ENCODE results near the gene KIAA1217.
"Not testable (repeated sequence)": the region's sequence is repeated elsewhere in the genome, so short reads cannot be mapped to it uniquely, and the experiment has no call there.

Gene KIAA1217

GRCh38 chr10:24416248-24416647, 207.3 kb downstream of the KIAA1217 start:
- DNase-seq, result no peak

- no peak for DNase-seq
These were observed 208.1 kb downstream of the KIAA1217 start for GRCh38 chr10:24417053-24417452.

- DNase-seq, result no peak
These were observed 209.6 kb downstream of the KIAA1217 start for GRCh38 chr10:24418532-24418931.

GRCh38 chr10:24419066-24419465, 210.1 kb downstream of the KIAA1217 start:
- no peak for DNase-seq

GRCh38 chr10:24425151-24425550, 216.2 kb downstream of the KIAA1217 start:
- DNase-seq, result no peak

- DNase-seq, result no peak
These were observed 218.9 kb downstream of the KIAA1217 start for GRCh38 chr10:24427678-24428409.

DNA sequence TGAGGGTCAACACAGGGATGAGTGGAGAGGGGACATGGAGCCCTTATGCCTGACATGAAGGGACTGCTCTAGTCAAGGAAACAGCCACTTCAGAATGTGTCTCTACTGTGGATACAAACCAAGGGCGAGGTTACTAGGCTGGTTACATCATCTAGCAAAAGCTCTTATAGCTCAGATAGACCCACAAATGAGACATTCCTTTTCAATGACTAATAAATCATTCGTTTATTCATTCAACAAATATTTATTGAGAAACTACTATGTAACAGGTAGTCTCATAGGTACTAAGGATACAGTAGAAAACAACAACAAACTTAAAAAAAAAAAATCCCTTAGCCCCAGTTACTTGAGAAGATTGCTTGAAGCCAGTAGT, 219.5 kb downstream of the KIAA1217 start:
- no peak for DNase-seq

DNA sequence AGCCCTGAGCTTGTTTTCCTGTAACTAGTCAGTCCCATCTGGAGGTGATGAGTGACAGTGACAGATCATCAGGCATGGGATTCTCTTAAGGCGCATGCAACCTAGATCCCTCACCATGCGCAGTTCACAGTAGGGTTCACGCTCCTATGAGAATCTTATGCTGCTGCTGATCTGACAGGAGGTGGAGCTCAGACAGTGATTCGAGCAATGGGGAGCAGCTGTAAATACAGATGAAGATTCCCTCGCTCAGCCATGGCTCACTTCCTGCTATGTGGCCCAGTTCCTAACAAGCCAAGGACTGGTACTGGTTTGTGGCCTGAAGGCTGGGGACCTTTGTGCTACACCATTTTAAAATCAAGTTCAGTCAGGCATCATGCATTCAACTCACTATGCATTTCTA, 221.7 kb downstream of the KIAA1217 start:
- DNase-seq, result no peak

DNA sequence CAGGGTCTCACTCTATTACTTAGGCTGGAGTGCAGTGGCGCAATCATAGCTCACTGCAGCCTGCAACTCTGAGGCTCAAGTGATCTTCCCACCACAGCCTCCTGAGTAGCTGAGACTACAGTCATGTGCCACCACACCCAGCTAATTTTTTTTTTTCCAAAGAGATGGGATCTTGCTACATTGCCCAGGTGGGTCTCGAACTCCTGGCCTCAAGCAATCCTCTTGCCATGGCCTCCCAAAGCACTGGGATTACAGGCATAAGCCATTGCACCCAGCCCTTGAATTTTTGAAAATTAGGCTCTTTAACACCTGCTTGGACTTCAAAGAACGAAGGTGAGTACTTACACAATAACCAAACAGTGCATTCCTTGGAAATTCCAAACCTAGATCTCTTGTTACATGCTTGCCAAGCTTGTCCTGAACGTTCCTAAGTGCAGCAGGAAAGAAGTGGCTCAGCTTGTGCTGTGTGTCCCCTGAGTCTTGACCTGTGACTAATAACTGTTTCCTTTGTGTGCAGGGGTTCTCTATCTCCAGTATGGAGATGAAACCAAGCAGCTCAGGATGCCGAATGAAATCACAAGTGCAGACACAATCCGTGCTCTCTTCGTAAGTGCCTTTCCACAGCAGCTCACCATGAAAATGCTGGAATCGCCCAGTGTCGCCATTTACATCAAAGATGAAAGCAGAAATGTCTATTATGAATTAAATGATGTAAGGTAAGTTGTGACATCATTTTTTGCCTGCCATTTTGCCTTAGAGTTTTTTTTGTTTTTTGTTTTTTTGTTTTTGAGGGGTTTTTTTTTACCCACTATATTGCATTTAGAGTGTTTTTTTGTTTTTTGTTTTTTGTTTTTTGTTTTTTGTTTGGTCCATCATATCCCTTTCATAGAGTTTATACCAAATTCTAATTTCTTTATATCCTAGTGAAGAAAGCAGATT, 223.8 kb downstream of the KIAA1217 start:
- no peak for DNase-seq

GRCh38 chr10:24433705-24434104, 224.8 kb downstream of the KIAA1217 start:
- no peak for DNase-seq

GRCh38 chr10:24434961-24435360, 226.0 kb downstream of the KIAA1217 start:
- no peak for DNase-seq

GRCh38 chr10:24435374-24435773, 226.4 kb downstream of the KIAA1217 start:
- no peak for DNase-seq

DNA sequence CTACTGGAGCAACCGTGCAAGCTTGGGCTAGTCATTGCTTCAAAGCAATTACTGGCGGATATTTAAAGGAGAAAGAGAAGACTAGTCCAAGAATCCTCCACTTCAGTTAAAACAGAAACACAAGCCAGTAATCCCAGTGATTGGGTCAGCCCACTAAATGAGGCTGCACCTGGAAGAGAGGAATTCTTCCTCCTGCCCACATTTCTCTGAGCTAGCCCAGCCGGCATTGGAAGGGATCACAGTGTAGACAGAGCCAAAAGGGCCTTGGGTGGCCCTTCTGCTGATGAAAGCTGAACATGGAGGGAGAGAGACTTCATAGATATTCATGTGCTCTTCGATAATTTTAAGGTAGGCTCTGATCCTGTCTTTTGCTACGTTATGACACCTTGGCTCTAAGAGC, 228.4 kb downstream of the KIAA1217 start:
- no peak for DNase-seq

- DNase-seq, result no peak
These were observed 229.9 kb downstream of the KIAA1217 start for GRCh38 chr10:24438800-24439199.

GRCh38 chr10:24439935-24440334, 231.0 kb downstream of the KIAA1217 start:
- no peak for DNase-seq

DNA sequence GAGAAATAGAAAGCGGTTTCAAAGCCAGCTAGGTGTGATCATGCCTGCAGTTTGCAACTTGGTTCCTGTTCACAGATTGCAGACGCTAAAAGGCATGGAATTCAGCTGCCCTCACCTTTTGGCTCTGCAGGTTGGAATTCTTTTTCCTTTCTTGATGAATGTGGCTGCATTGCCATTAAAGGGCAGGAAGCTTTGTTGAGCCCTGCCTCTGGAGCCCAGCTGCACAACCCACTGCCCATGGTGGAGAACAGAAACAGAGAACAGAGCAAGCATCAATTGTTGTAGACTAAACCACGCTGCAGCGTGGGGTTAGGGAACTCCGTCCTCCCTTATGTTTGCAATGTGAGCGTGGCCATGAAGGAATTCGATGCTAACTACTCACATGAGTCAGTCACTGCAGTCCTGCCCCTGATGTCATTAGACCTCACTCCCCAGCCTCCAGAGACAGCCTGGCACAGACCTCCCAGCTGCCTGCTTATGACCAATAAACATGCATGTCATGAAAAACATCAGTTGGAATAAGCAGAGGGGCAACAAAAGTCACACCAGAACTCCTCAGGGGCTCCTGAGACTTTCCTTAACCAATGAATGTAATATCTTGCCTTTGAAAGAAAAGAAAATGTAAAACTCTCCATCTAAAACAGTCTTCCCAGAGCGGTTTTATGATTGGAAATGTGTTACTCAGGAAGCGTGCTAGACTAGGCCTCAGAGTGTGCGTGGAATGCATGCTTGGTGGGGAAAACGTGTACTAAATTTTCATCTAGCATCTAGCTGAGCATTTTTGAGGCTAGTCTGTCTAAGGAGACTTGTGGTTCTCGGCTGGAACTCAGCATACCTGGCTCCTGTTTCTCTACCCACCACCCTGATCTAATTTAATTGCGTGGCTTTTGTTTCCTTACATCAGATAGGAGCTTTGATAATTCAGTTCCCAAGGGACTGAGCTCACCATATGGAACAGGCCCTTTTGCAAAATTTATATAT, 232.2 kb downstream of the KIAA1217 start:
- no peak for DNase-seq

- DNase-seq, result no peak
These were observed 233.3 kb downstream of the KIAA1217 start for GRCh38 chr10:24442234-24442633.

GRCh38 chr10:24442641-24443174, 233.8 kb downstream of the KIAA1217 start:
- DNase-seq, result not testable (repeated sequence)

DNA sequence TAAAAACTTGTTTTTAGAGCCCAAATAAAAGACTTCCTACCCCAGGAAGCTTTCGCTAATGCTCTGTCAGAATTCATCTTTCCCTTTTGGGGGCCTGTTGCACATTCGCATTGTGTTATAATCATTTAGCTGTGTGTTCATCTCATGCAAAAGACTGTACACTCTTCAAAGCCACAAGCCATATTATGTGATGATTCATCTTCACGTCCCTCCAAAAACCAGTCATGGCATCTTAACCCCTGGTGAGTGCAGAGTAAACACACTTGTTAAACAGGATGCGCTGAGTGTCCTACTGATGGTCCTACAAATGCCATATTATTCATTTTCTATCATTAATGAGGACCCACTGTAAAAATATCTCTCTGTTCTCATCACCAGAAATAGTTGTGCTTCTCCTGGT, 235.4 kb downstream of the KIAA1217 start:
- no peak for DNase-seq

GRCh38 chr10:24445958-24446357, 237.0 kb downstream of the KIAA1217 start:
- DNase-seq, result not testable (repeated sequence)

GRCh38 chr10:24446739-24447138, 237.8 kb downstream of the KIAA1217 start:
- no peak for DNase-seq

DNA sequence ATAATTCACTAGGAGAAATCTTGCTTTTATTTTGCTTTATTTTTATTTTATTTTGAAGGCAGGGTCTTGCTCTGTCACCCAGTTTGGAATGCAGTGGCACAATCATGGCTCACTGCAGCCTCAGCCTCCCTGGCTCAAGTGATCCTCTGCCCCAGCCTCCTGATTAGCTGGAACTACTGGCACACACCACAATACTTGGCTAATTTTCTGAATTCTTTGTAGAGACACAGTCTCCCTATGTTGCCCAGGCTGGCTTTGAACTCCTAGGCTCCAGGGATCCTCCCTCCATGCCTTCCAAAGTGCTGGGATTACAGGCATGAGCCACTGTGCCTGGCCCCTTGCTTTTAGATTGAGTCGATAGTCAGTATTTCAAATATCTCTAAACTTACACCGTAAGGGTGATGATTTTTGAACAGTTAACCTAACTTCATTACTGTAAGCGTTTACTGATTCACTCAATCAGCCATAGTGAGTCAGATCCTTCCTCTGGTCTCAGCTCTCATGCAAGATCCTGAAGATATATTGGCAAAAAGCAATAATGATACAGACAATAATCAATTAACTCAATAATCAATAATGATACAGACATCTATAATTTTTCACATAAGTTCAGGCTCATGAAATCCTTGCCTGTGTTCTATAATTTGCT, 239.5 kb downstream of the KIAA1217 start:
- no peak for DNase-seq
